Prostate gland (tissue), 2 donors: ENCODE data around the gene SMAD2. TPM values are rescaled to one million over a fixed set of nuclear protein-coding genes. Genes with fewer than 3 reads are reported as not detected.

Experiments
- DNase-seq: peaks from one replicate; pipeline ENCODE4 v3.0.0-alpha.2; 2019; ENCODE audit warnings: low spot score
- H3K27ac ChIP-seq, 2 donors: fragments of 200-600 bp; sonication (generic); 2 replicates each; pipeline ENCODE4 v1.5.1; 2017 to 2019
- H3K27me3 ChIP-seq: fragments of 200-600 bp; sonication (generic); replicated peaks from 2 replicates; pipeline ENCODE4 v1.5.1; 2019; ENCODE audit not compliant: insufficient read depth
- H3K36me3 ChIP-seq, 2 donors: fragments of 200-600 bp; sonication (generic); 1 replicate in 1 of 2; 2 replicates in 1 of 2; pipeline versions ENCODE4 v1.5.1 to v1.8.1; 2017 to 2019
- H3K4me1 ChIP-seq: fragments of 200-600 bp; sonication (generic); replicated peaks from 2 replicates; pipeline ENCODE4 v1.5.1; 2019
- H3K4me3 ChIP-seq, 2 donors: fragments of 200-600 bp; sonication (generic); 2 replicates each; pipeline ENCODE4 v1.5.1; 2017 to 2019
- H3K9me3 ChIP-seq: fragments of 200-600 bp; sonication (generic); 2 replicates; pipeline ENCODE4 v1.5.1; 2017
- POLR2A ChIP-seq: fragments of 450-650 bp; IDR thresholded peaks from one replicate; pipeline ENCODE4 v1.6.1; 2016; ENCODE audit warnings: antibody characterized with exemption, mild to moderate bottlenecking
- POLR2AphosphoS5 ChIP-seq: sonication (generic); formaldehyde crosslinking; IDR thresholded peaks from one replicate; pipeline ENCODE4 v1.6.1; 2017; ENCODE audit warnings: antibody characterized with exemption
- WGBS: methylation state at CpG from one replicate; pipeline ENCODE4 v1.1.5; 2018; 5-methylcytosine and 5-hydroxymethylcytosine counted together
- intact Hi-C: fragments of 100-400 bp; cut with DNase I; formaldehyde crosslinking; loops from one replicate; pipeline ENCODE4 v1.14.2; 2022
- total RNA-seq, 2 donors: library from RNA; depleted of rRNA; stranded (reverse); fragments of >200 nt; gene quantifications; one replicate each; pipeline ENCODE4 v1.1.0, GENCODE V29; 2016
- TF ChIP-seq, protein P1 (sequence below), 4 experiments: fragments of 200-600 bp in 2 of 4; fragments of 450-650 bp in 2 of 4; sonication (generic) in 2 of 4; IDR thresholded peaks; 1 replicate in 3 of 4; 2 replicates in 1 of 4; pipeline ENCODE4 v1.5.1; 2016 to 2019; ENCODE audit warnings: antibody characterized with exemption in 4 of 4, mild to moderate bottlenecking in 2 of 4, moderate library complexity in 2 of 4

Gene SMAD2
- total RNA-seq, 2 donors from 2014 or later: 54.3 to 96.8 TPM

- no peak for DNase-seq
- TF ChIP-seq POLR2A (no peak), POLR2AphosphoS5 (no peak)
- TF ChIP-seq, protein P1, sequence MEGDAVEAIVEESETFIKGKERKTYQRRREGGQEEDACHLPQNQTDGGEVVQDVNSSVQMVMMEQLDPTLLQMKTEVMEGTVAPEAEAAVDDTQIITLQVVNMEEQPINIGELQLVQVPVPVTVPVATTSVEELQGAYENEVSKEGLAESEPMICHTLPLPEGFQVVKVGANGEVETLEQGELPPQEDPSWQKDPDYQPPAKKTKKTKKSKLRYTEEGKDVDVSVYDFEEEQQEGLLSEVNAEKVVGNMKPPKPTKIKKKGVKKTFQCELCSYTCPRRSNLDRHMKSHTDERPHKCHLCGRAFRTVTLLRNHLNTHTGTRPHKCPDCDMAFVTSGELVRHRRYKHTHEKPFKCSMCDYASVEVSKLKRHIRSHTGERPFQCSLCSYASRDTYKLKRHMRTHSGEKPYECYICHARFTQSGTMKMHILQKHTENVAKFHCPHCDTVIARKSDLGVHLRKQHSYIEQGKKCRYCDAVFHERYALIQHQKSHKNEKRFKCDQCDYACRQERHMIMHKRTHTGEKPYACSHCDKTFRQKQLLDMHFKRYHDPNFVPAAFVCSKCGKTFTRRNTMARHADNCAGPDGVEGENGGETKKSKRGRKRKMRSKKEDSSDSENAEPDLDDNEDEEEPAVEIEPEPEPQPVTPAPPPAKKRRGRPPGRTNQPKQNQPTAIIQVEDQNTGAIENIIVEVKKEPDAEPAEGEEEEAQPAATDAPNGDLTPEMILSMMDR (IDR thresholded peaks at IDR 0.05): no peak
- intact Hi-C loops: no loop called here
- H3K4me1 ChIP-seq: no peaks in the 10 kb centered on the region
- 91% methylated on average over 9 of the region's 9 CpGs for WGBS
- H3K27me3 ChIP-seq: no peaks in the 10 kb centered on the region
- no peak overlapping the region for H3K27ac ChIP-seq
- no peak overlapping the region for H3K4me3 ChIP-seq
- H3K9me3 ChIP-seq: no peaks in the 10 kb centered on the region
- no peaks in the 10 kb centered on the region for H3K36me3 ChIP-seq
These were observed 36.3 kb downstream of the SMAD2 start for GRCh38 chr18:47893939-47894699.

DNA sequence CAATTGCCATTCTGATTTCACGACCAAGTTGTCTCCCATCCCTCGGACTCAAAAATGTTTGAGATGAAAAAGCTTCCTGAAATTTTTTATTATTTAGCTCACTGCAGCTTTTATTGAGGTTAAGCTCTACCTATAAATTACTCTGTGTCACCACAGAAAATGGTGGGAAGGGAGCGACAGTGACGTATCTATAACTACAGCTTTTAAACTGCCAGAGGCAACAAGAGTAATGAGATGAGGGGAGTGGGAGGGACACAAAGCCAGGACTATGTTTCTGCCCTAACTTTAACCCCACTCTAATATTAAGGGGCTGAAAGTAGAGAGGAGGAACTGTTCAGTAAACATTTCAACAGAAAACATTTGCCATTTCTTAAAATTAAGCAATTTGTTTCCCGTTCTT lies 37.4 kb downstream of the SMAD2 start:
- TF ChIP-seq POLR2AphosphoS5: no peak
- TF ChIP-seq POLR2A: no peak
- TF ChIP-seq, protein P1 (IDR thresholded peaks at IDR 0.05): no peak
- intact Hi-C loops: no loop called here
- Histone ChIP-seq H3K4me1 (no peaks in the 10 kb centered on the region), H3K4me3 (no peak overlapping the region), H3K36me3 (no peaks in the 10 kb centered on the region), H3K27ac (no peak overlapping the region), H3K9me3 (no peaks in the 10 kb centered on the region), H3K27me3 (no peaks in the 10 kb centered on the region)
- 39% methylated on average over 5 of the region's 5 CpGs for WGBS
- DNase-seq: no peak

DNA sequence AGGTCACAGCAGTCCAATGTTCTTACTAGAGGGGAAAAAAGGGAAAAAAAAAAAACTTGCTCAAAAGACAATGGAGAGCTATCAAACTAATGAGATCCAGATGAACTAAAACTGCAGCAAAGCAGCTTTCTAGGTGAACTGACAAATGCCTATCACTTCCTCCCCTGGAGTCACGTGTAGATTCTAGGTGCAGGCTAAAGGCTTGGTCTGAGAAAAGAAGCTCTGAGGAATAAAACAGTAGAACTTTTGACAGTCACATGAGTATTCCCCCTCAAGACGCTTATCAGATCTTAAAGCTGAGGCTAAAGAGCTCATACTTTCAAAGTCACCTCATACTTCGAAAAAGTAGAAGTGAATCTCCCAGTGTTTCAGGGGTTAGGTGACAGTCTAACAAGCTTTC lies 42.3 kb downstream of the SMAD2 start:
- DNase-seq: no peak
- Histone ChIP-seq H3K36me3 (no peaks in the 10 kb centered on the region), H3K9me3 (no peaks in the 10 kb centered on the region), H3K27ac (no peak overlapping the region), H3K4me1 (no peaks in the 10 kb centered on the region), H3K27me3 (no peaks in the 10 kb centered on the region), H3K4me3 (no peak overlapping the region)
- WGBS: 86% methylated on average over 3 of the region's 3 CpGs
- TF ChIP-seq POLR2AphosphoS5 (no peak), POLR2A (no peak)
- TF ChIP-seq, protein P1 (IDR thresholded peaks at IDR 0.05): no peak
- intact Hi-C loops: no loop called here

DNA sequence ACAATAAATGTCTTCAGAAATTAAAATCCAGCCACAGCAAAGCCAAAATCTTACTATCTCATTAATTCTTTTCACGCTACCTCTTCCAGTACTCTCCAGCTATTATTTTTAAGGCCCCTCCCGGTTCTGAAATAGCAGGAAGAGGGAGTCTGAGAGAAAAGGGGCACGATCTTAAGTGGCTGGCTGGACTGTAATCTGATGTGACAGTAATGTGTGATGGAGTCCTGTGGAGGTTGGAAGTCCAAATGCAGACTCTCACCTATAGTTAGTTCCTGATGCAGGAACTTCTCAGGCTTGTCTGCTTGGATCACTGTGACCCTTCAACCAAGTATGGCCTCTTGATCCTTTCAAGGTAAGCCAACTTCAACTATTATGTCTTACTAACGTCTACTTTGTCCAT lies 43.2 kb downstream of the SMAD2 start:
- no peak overlapping the region for H3K27ac ChIP-seq
- no peaks in the 10 kb centered on the region for H3K27me3 ChIP-seq
- DNase-seq: no peak
- no peak overlapping the region for H3K4me3 ChIP-seq
- intact Hi-C loops: no loop called here
- whole genome bisulfite sequencing: 83% methylated on average over 4 of the region's 4 CpGs
- no peak for TF ChIP-seq POLR2AphosphoS5
- H3K36me3 ChIP-seq: no peaks in the 10 kb centered on the region
- H3K4me1 ChIP-seq: no peaks in the 10 kb centered on the region
- H3K9me3 ChIP-seq: no peaks in the 10 kb centered on the region

GRCh38 chr18:47883771-47884413 lies 46.6 kb downstream of the SMAD2 start:
- no peaks in the 10 kb centered on the region for H3K36me3 ChIP-seq

More at GRCh38 chr18:47883771-47884413, 46.6 kb downstream of the SMAD2 start:
- WGBS: 53% methylated on average over 3 of the region's 3 CpGs
- no peak for TF ChIP-seq POLR2AphosphoS5
- TF ChIP-seq, protein P1 (IDR thresholded peaks at IDR 0.05): no peak
- no peak for TF ChIP-seq POLR2A
- H3K9me3 ChIP-seq: no peaks in the 10 kb centered on the region
- H3K27me3 ChIP-seq: no peaks in the 10 kb centered on the region
- H3K4me3 ChIP-seq: no peak overlapping the region
- H3K4me1 ChIP-seq: no peaks in the 10 kb centered on the region
- DNase-seq: no peak
- intact Hi-C loops: no loop called here
- no peak overlapping the region for H3K27ac ChIP-seq
